HCT116 (cell line): ENCODE results near the gene OR6M1. TPM values are rescaled to one million over a fixed set of nuclear protein-coding genes. Genes with fewer than 3 reads are reported as not detected.

ENCODE experiments used
- ATAC-seq: fragments of 200-7000 bp; cut with Tn5 transposase; 2 replicates; pipeline ENCODE4 v1.9.1; 2020; ENCODE audit warnings: mild to moderate bottlenecking, moderate library complexity
- BruUV-seq: library from RNA; stranded (reverse); fragments of 400-500 nt; replicated peaks from 2 replicates; lab custom pipeline; 2021; lab: Mats Ljungman, UMichigan
- CTCF ChIA-PET: fragments of 300-600 bp; sonication (Branson Sonifier 250); formaldehyde crosslinking; loops from one replicate; lab custom pipeline; 2021; ENCODE audit warnings: antibody characterized with exemption; lab: Charles Lee
- POLR2A ChIA-PET: fragments of 300-600, 350-600 bp; sonication (Branson Sonifier 250); formaldehyde crosslinking; loops from one replicate; lab custom pipeline; 2021; ENCODE audit warnings: antibody characterized with exemption; lab: Charles Lee
- RAD21 ChIA-PET, 2 experiments: fragments of 300-600 bp; sonication (Branson Sonifier 250); formaldehyde crosslinking; loops; one replicate each; lab custom pipeline; 2023; ENCODE audit warnings: low total read pairs in 2 of 2; ENCODE audit not compliant: uncharacterized antibody in 2 of 2, unreplicated experiment in 2 of 2, low non-redundant PET in 1 of 2; lab: Charles Lee
- DNase-seq: peaks from one replicate; pipeline ENCODE4 v3.0.0-alpha.2; 2010; ENCODE audit warnings: low read depth, low spot score
- H2AFZ ChIP-seq: fragments of 200-600 bp; shearing (Covaris generic), sonication (generic); 2 replicates; pipeline ENCODE4 v1.6.1; 2017; ENCODE audit warnings: low read depth, mixed run types, mixed read lengths, antibody characterized with exemption, low read length; ENCODE audit not compliant: poor library complexity, severe bottlenecking
- H3K27ac ChIP-seq: 2 replicates; pipeline ENCODE4 v1.5.1; 2012; ENCODE audit warnings: low read depth, low read length
- H3K27me3 ChIP-seq: fragments of 200-600 bp; sonication (generic); 2 replicates; pipeline ENCODE4 v1.6.1; 2016; ENCODE audit warnings: mixed run types, low read length, mixed read lengths; ENCODE audit not compliant: insufficient read depth
- H3K36me3 ChIP-seq, 2 experiments: fragments of 200-500 bp in 1 of 2; fragments of 200-600 bp in 1 of 2; sonication (Bioruptor generic) in 1 of 2; sonication (generic) in 1 of 2; 2 replicates each; pipeline versions ENCODE4 v1.5.1 to v1.6.1; 2014 to 2016; ENCODE audit warnings: low read length in 2 of 2, inconsistent platforms in 1 of 2, mixed read lengths in 1 of 2, mixed run types in 1 of 2; ENCODE audit not compliant: insufficient read depth in 2 of 2, control insufficient read depth in 1 of 2
- H3K4me1 ChIP-seq, 2 experiments: fragments of 200-600 bp in 1 of 2; sonication (generic) in 1 of 2; 2 replicates each; pipeline versions ENCODE4 v1.5.1 to v1.6.1; 2012 to 2017; ENCODE audit warnings: low read length in 2 of 2, inconsistent platforms in 1 of 2, mild to moderate bottlenecking in 1 of 2, mixed read lengths in 1 of 2, mixed run types in 1 of 2, moderate library complexity in 1 of 2; ENCODE audit not compliant: insufficient read depth in 2 of 2, control insufficient read depth in 1 of 2
- H3K4me2 ChIP-seq: fragments of 200-600 bp; sonication (generic); 2 replicates; pipeline ENCODE4 v1.6.1; 2017; ENCODE audit warnings: mixed run types, low read length, mixed read lengths
- H3K4me3 ChIP-seq, 2 experiments: fragments of 200-600 bp in 1 of 2; sonication (generic) in 1 of 2; replicated peaks in 1 of 2; 2 replicates each; pipeline ENCODE4 v1.5.1; 2011 to 2016; ENCODE audit warnings: low read length in 2 of 2, control low read depth in 1 of 2, low read depth in 1 of 2, mild to moderate bottlenecking in 1 of 2, mixed read lengths in 1 of 2, mixed run types in 1 of 2
- H3K79me2 ChIP-seq: fragments of 200-600 bp; sonication (generic); 2 replicates; pipeline ENCODE4 v1.6.1; 2017; ENCODE audit warnings: mild to moderate bottlenecking, mixed run types, low read length, moderate library complexity, mixed read lengths; ENCODE audit not compliant: insufficient read depth
- H3K9ac ChIP-seq: fragments of 200-600 bp; sonication (generic); 2 replicates; pipeline ENCODE4 v1.6.1; 2016; ENCODE audit warnings: low read length, mixed read lengths
- H3K9me2 ChIP-seq: fragments of 200-600 bp; sonication (generic), shearing (Covaris generic); 2 replicates; pipeline ENCODE4 v1.6.1; 2017; ENCODE audit warnings: mixed run types, mild to moderate bottlenecking, moderate library complexity; ENCODE audit not compliant: insufficient read depth
- H3K9me3 ChIP-seq, 2 experiments: fragments of 200-500 bp in 1 of 2; fragments of 200-600 bp in 1 of 2; sonication (Bioruptor generic) in 1 of 2; sonication (generic) in 1 of 2; 2 replicates each; pipeline ENCODE4 v1.6.1; 2014 to 2017; ENCODE audit warnings: low read length in 2 of 2, mixed read lengths in 2 of 2, inconsistent platforms in 1 of 2, low read depth in 1 of 2, mild to moderate bottlenecking in 1 of 2, mixed run types in 1 of 2, moderate library complexity in 1 of 2; ENCODE audit not compliant: control insufficient read depth in 1 of 2, insufficient read depth in 1 of 2
- H4K20me1 ChIP-seq: fragments of 200-600 bp; sonication (generic), shearing (Covaris generic); 2 replicates; pipeline ENCODE4 v1.6.1; 2017; ENCODE audit warnings: mixed run types, mild to moderate bottlenecking, moderate library complexity; ENCODE audit not compliant: insufficient read depth
- ATF3 ChIP-seq: IDR thresholded peaks from 2 replicates; pipeline ENCODE4 v1.6.1; 2012
- CBX3 ChIP-seq: IDR thresholded peaks from 2 replicates; pipeline ENCODE4 v1.6.1; 2012; ENCODE audit warnings: low read depth
- FOSL1 ChIP-seq: IDR thresholded peaks from 2 replicates; pipeline ENCODE4 v1.6.1; 2012; ENCODE audit warnings: low read depth
- MAX ChIP-seq: IDR thresholded peaks from 2 replicates; pipeline ENCODE4 v1.6.1; 2012
- POLR2A ChIP-seq: IDR thresholded peaks from 2 replicates; pipeline ENCODE4 v1.7.0; 2011; ENCODE audit warnings: borderline replicate concordance; ENCODE audit not compliant: insufficient read depth, insufficient read length; ENCODE audit errors: extremely low read depth
- POLR2AphosphoS5 ChIP-seq: IDR thresholded peaks from 2 replicates; pipeline ENCODE4 v1.6.1; 2011; ENCODE audit warnings: mild to moderate bottlenecking, low read depth, low read length, moderate library complexity
- RAD21 ChIP-seq: IDR thresholded peaks from 2 replicates; pipeline ENCODE4 v1.6.1; 2012; ENCODE audit warnings: low read depth, mild to moderate bottlenecking
- SP1 ChIP-seq: IDR thresholded peaks from 2 replicates; pipeline ENCODE4 v1.6.1; 2012; ENCODE audit warnings: low read depth
- TCF7L2 ChIP-seq: IDR thresholded peaks from 2 replicates; pipeline ENCODE4 v1.7.0; 2011; ENCODE audit warnings: borderline replicate concordance, inconsistent platforms; ENCODE audit not compliant: insufficient read depth, insufficient read length; ENCODE audit errors: extremely low read depth
- YY1 ChIP-seq: IDR thresholded peaks from 2 replicates; pipeline ENCODE4 v1.6.1; 2011; ENCODE audit warnings: low read length, low read depth, moderate library complexity, mild to moderate bottlenecking; ENCODE audit not compliant: insufficient replicate concordance; ENCODE audit errors: extremely low read depth
- ZFX ChIP-seq: fragments of 450-650 bp; IDR thresholded peaks from 2 replicates; pipeline ENCODE4 v1.6.1; 2017
- ZNF274 ChIP-seq: fragments of 200-500 bp; sonication (Bioruptor generic); IDR thresholded peaks from 2 replicates; pipeline ENCODE4 v1.6.1; 2014; ENCODE audit warnings: mild to moderate bottlenecking, low read depth, low read length, inconsistent platforms
- intact Hi-C: fragments of 100-400 bp; cut with micrococcal nuclease; formaldehyde crosslinking; loops from 2 replicates; pipeline ENCODE4 v1.10.0; 2022
- total RNA-seq: library from RNA; stranded (reverse); gene quantifications from one replicate; pipeline ENCODE4 v1.2.1, GENCODE V29; 2021; ENCODE audit not compliant: unreplicated experiment

Gene OR6M1
- total RNA-seq, 1 experiment from 2014 or later = not detected

GRCh38 chr11:123833095-123833494 is 26.9 kb upstream of the OR6M1 start:
- Histone ChIP-seq H3K4me2 (no peak overlapping the region), H3K9me3 (no peaks in the 10 kb centered on the region), H3K9me2 (no peaks in the 10 kb centered on the region), H3K9ac (no peak overlapping the region), H3K4me3 (no peak overlapping the region), H3K4me1 (no peaks in the 10 kb centered on the region), H4K20me1 (no peaks in the 10 kb centered on the region), H3K27ac (no peak overlapping the region), H3K79me2 (no peaks in the 10 kb centered on the region), H3K36me3 (no peaks in the 10 kb centered on the region), H3K27me3 (peaks cover 10% of the 10 kb centered on the region; the same call in 1 of the 2 replicates), H2AFZ (no peak overlapping the region)
- ChIA-PET RAD21 (no interaction called here), POLR2A (no interaction called here), CTCF (no interaction called here)
- BruUV-seq = no TSS peak
- intact Hi-C loops = no loop called here
- ATAC-seq (no peak), DNase-seq (no peak)
- TF ChIP-seq CBX3 (no peak), ZNF274 (no peak), POLR2A (no peak), POLR2AphosphoS5 (no peak), ZFX (no peak), MAX (no peak)

GRCh38 chr11:123829745-123830144 is 23.6 kb upstream of the OR6M1 start:
- TF ChIP-seq TCF7L2 (no peak), RAD21 (no peak), ATF3 (no peak), SP1 (no peak), YY1 (no peak), MAX (no peak), POLR2AphosphoS5 (no peak), FOSL1 (no peak), ZFX (no peak)
- TF ChIP-seq, all 23 proteins: peak for 0

More at GRCh38 chr11:123829745-123830144, 23.6 kb upstream of the OR6M1 start:
- H3K36me3 ChIP-seq = no peaks in the 10 kb centered on the region
- H3K27me3 ChIP-seq = peaks cover 10% of the 10 kb centered on the region; the same call in 1 of the 2 replicates
- no peak overlapping the region for H3K4me2 ChIP-seq
- POLR2A ChIA-PET = no interaction called here
- H3K27ac ChIP-seq = no peak overlapping the region
- RAD21 ChIA-PET = no interaction called here
- intact Hi-C loops = no loop called here
- ATAC-seq = no peak
- H3K9ac ChIP-seq = no peak overlapping the region
- H3K4me3 ChIP-seq = no peak overlapping the region
- BruUV-seq = no TSS peak
- DNase-seq = no peak
- no peaks in the 10 kb centered on the region for H4K20me1 ChIP-seq
- CTCF ChIA-PET = no interaction called here
- H3K4me1 ChIP-seq = no peaks in the 10 kb centered on the region
- H2AFZ ChIP-seq = no peak overlapping the region
- no peaks in the 10 kb centered on the region for H3K9me3 ChIP-seq
- H3K9me2 ChIP-seq = no peaks in the 10 kb centered on the region
- H3K79me2 ChIP-seq = no peaks in the 10 kb centered on the region
